ENCODE measurements around the gene STAG3. TPM values are rescaled to one million over a fixed set of nuclear protein-coding genes. Genes with fewer than 3 reads are reported as not detected.
"Not testable (repeated sequence)": the region's sequence is repeated elsewhere in the genome, so short reads cannot be mapped to it uniquely, and the experiment has no call there.

Gene STAG3
- total RNA-seq, 1 experiment from 2014 or later = 1.3 TPM

- DNase-seq (ENCODE audit: low read depth) = no peak
Observed at GRCh38 chr7:100174582-100174981, 3.1 kb upstream of the STAG3 start.

DNA sequence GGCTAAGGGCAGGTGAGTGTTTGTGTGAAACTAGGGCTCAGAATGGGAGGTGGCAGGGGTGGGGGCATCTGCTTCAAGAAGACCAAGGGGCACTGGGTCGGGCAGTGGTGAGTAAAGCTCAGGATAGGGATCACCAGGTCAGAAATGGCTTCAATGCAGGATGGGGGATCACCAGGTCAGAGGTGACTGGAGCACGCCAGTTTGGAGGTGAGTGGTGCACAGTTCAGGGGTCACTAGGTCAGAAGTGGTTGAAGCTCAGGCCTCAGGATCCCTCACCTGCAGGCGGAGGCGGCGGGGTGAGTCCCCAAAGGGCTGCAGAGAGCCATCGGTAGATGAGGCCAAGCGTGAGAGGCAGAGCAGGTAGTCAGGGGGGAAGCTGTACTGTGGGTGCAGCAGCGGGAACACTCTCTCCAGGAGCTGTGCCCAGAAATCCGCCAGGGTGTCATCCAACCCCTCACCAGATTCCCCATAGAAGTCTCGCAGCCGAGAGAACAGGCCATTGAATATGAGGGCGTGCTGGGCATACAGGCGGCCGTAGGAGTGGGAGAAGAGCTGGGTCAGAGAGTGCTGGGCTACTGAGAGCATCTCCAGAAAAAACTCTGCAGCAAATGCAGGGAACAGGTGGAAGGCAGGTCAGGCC is 2.3 kb upstream of the STAG3 start:
- no peak for DNase-seq (ENCODE audit: low read depth)

- DNase-seq (ENCODE audit: low read depth) = no peak
Observed at GRCh38 chr7:100176096-100177044, 1.3 kb upstream of the STAG3 start.

DNA sequence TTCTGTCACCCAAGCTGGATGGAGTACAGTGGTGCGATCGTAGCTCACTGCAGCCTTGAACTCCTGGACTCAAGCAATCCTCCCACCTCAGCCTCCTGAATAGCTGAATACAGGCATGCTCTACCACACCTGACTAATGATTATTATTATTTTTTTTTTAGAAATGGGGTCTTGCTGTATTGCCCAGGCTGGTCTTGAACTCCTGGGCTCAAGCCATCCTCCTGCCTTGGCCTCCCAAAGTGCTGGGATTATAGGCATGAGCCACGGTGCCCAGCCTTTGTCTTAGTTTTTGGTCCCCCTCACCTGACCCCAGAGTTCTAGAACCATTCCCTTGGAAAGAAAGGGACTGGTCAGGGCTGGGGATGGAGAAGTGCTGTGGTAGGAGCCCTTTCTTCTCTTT is 2.4 kb downstream of the STAG3 start:
- DNase-seq (ENCODE audit: low read depth) = not testable (repeated sequence)

DNA sequence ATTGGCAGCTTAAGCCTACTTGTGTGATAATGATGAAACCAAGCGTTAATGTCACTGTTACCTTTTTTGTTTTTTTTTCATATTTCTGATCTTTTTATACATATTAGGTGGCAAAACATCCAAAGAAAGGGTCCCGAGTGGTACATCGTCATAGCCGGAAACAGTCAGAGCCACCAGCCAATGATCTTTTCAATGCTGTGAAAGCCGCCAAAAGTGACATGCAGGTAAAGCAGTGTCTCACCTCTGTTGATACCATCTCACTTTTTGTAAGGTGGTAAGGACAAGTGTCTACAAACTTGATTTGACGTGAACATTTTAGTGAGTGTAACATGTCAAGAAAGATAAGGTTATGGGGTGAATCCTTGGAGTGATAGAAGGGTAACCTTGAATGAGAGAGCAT is 4.9 kb downstream of the STAG3 start:
- DNase-seq (ENCODE audit: low read depth) = not testable (repeated sequence)

- not testable (repeated sequence) for DNase-seq (ENCODE audit: low read depth)
Observed at GRCh38 chr7:100183090-100183489, 5.4 kb downstream of the STAG3 start.

DNA sequence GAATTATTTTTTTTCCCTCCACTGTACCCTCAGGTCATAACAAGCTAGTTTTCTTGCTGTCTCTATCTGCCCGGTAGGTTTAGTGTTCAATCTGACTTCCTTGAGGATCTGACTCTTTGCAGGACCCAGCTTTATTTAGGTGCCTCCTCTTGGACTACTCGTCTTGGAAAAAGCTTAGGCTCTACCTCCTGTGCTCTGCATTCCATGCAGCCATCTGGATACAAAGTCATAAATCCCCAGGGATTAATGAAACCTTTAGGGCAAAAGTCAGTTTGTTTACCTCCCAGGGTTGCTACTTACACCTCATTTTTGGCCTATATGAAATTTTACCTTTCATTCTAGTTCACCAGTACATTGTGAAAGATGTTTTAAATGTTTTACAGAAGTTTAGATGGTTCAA is 8.0 kb downstream of the STAG3 start:
- DNase-seq (ENCODE audit: low read depth) = no peak

DNA sequence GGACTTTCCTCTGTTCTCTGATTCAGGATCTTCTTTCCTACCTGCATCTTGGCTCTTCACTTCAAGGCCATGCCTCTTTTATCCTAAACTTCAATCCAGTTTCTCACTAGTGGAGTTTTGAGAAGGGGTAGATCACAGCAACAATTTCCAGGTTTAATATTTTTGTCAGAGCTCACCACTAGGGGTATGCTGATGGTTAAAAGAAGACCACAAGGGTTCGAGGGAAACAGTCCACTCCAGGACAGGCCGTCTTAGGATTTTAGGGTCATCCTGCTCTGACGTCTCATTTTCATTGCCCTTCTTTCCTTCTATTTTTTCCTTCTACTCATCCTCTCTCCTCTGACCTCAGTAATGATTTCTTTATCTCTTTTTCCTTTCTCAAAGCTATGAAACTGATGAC is 11.3 kb downstream of the STAG3 start:
- no peak for DNase-seq (ENCODE audit: low read depth)

DNA sequence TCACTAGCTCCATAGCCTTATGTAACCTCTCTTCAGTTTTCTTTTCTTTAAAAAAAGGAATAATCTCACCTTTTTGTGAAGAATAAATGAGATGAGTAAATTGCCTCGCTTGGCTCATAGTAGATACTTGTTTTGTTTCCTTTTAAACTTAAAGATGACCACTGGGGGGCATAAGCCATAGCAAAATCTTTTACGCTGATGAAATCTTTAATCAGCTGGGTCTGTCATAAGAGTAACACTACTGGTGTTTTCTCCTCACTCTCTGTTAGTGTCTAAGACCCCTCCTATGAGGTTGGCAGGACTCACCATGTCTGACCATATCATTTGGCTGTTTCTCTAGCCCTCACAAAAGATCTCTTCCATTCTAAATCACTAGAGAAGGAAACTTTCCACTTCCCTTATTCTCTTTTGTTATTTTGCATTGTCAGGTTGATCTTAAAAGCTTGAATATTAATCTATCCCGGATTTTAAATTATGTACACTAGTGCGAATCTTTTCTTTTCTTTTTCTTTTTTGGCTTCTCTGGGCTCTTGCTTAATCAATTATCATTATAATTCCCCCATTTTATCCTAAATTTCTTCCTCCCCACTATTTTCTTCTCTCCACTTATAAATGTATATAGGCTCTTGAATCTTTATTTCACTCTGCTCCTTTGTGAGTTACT is 12.5 kb downstream of the STAG3 start:
- no peak for DNase-seq (ENCODE audit: low read depth)

DNA sequence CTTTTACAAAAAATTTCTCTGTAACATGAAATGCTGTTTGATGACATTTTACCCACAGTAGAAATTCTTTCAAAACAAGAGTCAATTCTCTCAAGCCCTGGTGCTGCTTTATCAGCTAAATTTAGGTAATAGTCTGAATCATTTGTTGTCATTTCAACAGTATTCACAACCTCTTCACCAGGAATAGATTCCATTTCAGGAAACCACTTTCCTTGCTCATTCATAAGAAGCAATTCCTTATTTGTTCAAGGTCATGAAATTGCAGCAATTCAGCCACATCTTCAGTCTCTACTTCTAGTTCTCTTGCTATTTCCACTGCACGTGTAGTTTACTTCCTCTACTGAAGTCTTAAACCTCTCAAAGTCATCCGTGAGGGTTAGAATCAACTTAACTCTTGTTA is 14.1 kb downstream of the STAG3 start:
- no peak for DNase-seq (ENCODE audit: low read depth)

- not testable (repeated sequence) for DNase-seq (ENCODE audit: low read depth)
Observed at GRCh38 chr7:100192281-100192862, 14.7 kb downstream of the STAG3 start.

DNA sequence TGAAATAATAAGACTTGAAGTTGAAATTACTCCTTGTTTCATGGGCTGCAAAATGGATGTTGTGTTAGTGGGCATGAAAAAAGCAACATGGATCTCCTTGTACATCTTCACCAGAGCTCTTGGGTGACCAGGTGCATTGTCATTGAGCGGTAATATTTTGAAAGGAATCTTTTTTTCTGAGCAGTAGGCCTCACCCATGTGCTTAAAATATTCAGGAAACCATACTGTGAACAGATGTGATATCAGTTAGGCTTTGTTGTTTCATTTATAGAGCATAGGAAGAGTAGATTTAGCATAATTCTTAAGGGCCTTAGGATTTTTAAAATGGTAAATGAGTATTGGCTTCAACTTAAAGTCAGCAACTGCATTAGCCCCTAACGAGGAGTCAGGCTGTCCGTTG is 15.3 kb downstream of the STAG3 start:
- DNase-seq (ENCODE audit: low read depth) = no peak

GRCh38 chr7:100195222-100195621 is 17.5 kb downstream of the STAG3 start:
- no peak for DNase-seq (ENCODE audit: low read depth)

DNA sequence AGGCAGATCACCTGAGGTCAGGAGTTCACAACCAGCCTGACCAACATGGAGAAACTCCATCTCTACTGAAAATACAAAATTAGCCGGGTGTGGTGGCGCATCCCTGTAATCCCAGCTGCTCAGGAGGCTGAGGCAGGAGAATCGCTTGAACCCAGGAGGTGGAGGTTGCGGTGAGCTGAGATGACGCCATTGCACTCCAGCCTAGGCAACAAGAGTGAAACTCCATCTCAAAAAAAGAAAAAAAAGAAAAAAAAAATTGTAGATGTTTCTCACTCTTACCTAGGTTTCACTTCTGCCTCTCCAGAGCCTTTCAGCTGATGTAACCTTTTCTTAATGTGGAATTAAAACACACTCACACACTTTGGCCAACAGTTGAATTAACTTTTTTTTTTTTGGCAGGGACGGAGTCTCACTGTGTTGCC is 18.2 kb downstream of the STAG3 start:
- DNase-seq (ENCODE audit: low read depth) = not testable (repeated sequence)

GRCh38 chr7:100198266-100198665 is 20.5 kb downstream of the STAG3 start:
- DNase-seq (ENCODE audit: low read depth) = no peak

- no peak for DNase-seq (ENCODE audit: low read depth)
Observed at GRCh38 chr7:100200693-100201092, 23.0 kb downstream of the STAG3 start.

DNA sequence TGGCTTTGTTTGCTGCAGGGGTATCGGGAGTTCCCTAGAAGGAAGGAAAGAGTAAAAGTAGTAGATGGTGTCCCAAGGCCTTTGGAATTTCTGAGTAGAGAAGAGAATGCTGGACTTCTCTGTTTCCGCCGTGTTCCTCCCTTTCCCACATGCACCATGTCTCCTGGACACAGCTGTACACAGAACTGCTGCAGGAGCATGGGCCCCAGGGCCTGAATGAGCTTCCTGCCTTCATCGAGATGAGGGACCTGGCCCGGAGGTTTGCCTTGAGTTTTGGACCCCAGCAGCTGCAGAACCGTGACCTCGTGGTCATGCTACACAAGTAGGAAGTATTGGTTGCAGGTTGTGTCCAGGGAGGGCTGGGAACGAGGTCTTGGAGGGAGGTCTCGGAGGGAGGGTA is 26.7 kb downstream of the STAG3 start:
- DNase-seq (ENCODE audit: low read depth) = no peak

- no peak for DNase-seq (ENCODE audit: low read depth)
Observed at GRCh38 chr7:100208911-100209408, 31.2 kb downstream of the STAG3 start.

DNA sequence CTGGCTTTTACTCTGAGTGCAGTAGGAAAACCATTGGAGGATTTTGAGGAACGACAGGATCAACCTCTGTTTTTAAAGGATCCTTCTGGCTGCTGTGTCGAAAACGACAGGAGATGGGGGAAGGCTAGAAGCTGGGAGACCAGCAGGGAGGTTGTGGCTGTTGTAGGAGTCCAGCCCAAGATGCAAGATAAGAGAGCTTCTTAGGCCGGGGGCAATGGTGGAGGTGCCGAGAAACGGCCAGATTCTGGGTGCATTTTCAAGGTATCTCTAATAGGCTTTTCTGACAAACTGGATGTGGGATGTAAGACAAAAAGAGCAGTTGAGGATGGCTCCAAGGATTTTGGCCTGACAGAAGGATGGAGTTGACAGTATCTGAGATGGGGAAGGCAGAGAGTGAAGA is 31.8 kb downstream of the STAG3 start:
- DNase-seq (ENCODE audit: low read depth) = no peak

DNA sequence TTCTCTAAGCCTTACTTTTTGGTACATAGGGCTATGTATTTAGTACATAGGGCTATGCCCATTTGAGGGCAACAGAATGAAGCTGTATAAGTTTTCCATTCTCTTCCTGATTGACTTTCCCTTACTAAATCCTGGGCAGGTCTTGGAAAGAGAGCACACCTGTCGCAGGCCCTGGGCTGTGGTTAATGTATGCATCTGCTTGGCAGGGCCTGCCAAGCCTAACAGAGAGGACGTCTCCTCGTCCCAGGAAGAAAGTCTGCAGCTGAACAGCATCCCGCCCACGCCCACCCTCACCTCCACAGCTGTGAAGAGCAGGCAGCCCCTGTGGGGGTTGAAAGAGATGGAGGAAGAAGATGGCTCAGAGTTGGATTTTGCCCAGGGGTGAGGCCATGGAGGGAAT is 33.1 kb downstream of the STAG3 start:
- DNase-seq (ENCODE audit: low read depth) = no peak

GRCh38 chr7:100211342-100211780 is 33.6 kb downstream of the STAG3 start:
- DNase-seq (ENCODE audit: low read depth) = no peak
